CD4-positive, alpha-beta T cell treated with Interleukin-6 at 100 ng/mL for 8 hours (primary cell): ENCODE results near the gene IFT88.

ENCODE experiments used
- DNase-seq: peaks from one replicate; pipeline ENCODE4 v3.0.0-alpha.2; 2020; ENCODE audit warnings: mixed read lengths, low spot score

The IFT88 gene

GRCh38 chr13:20686863-20687579, 120.1 kb downstream of the IFT88 start:
- no peak for DNase-seq

GRCh38 chr13:20689291-20689690, 122.3 kb downstream of the IFT88 start:
- DNase-seq: no peak

GRCh38 chr13:20691616-20692015, 124.7 kb downstream of the IFT88 start:
- DNase-seq: no peak

GRCh38 chr13:20696073-20696472, 129.1 kb downstream of the IFT88 start:
- DNase-seq: no peak

GRCh38 chr13:20699715-20700114, 132.8 kb downstream of the IFT88 start:
- no peak for DNase-seq

GRCh38 chr13:20700288-20700687, 133.3 kb downstream of the IFT88 start:
- DNase-seq: no peak

GRCh38 chr13:20701461-20701860, 134.5 kb downstream of the IFT88 start:
- DNase-seq: no peak

GRCh38 chr13:20702530-20702914, 135.6 kb downstream of the IFT88 start:
- no peak for DNase-seq

GRCh38 chr13:20702915-20703779, 136.2 kb downstream of the IFT88 start, which contains the start of gene IL17D:
Gene IL17D, plus strand, starts transcription at chr13:20703699. Its CDS starts 303 bp downstream, at chr13:20704002.
- DNase-seq: no peak

- peak; percentile 66 for DNase-seq
Observed at GRCh38 chr13:20703780-20704458, 137.0 kb downstream of the IFT88 start.

- DNase-seq: no peak
Observed at GRCh38 chr13:20704459-20705069, 137.6 kb downstream of the IFT88 start.

GRCh38 chr13:20706661-20707060, 139.7 kb downstream of the IFT88 start:
- no peak for DNase-seq

- DNase-seq: no peak
Observed at GRCh38 chr13:20708216-20708615, 141.3 kb downstream of the IFT88 start.

GRCh38 chr13:20709369-20709768, 142.4 kb downstream of the IFT88 start:
- no peak for DNase-seq

- DNase-seq: no peak
Observed at GRCh38 chr13:20709782-20710181, 142.8 kb downstream of the IFT88 start.

GRCh38 chr13:20711301-20712044, 144.5 kb downstream of the IFT88 start:
- no peak for DNase-seq

GRCh38 chr13:20713014-20713376, 146.0 kb downstream of the IFT88 start:
- no peak for DNase-seq

- no peak for DNase-seq
Observed at GRCh38 chr13:20713751-20714150, 146.8 kb downstream of the IFT88 start.

- no peak for DNase-seq
Observed at GRCh38 chr13:20714161-20714560, 147.2 kb downstream of the IFT88 start.

GRCh38 chr13:20714563-20715329, 147.8 kb downstream of the IFT88 start:
- DNase-seq: no peak

GRCh38 chr13:20715330-20715712, 148.4 kb downstream of the IFT88 start:
- no peak for DNase-seq
